GM19239 (cell line): Measurements from ENCODE around the gene RWDD2A.
A peak's percentile ranks its signal among the peaks of the same experiment; 100 is the strongest.

ENCODE experiments used
- DNase-seq: peaks from one replicate; pipeline ENCODE4 v3.0.0; 2011; ENCODE audit warnings: low spot score; ENCODE audit not compliant: insufficient read length
- FAIRE-seq: peaks from 2 replicates; lab custom pipeline; 2011; peaks lifted over from hg19 to GRCh38; lab: Jason Lieb, UNC

RWDD2A gene

DNA sequence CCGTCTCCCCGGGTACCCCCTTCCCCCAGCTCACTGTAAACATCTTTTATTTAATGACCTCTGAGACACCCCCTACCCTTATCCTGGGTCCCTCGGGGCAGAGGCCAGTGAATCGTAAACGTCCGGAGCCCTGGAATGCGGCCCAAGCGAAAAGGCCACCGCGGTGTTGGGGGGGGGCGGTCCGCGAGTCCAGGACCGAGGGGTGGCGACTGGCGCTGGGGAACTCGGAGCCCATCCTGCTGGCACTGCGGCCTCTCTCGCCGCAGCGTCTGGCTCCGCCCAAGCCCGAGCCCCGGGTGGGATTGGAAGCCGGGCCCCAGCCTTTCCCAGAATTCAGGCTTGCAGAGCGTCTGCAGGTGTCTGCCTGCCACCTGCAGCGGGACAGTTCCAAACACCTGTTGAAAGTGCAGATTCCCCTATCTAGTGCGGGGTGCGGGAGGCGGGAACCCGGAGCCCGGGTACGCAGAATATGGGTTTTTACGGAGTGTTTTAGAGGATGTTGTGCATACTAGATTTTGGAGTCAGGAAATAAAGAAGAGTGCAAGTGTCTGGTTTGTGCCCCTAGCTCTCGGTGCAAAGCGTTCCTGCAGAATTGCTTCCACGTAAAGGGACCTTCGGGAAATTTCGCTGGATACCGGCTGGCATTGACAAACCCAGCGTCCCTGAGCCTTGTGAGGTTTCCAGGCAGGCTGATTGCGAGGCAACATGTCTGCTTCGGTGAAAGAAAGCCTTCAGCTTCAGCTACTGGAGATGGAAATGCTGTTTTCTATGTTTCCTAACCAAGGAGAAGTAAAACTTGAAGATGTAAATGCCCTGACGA lies 800 bp downstream of the RWDD2A start:
- no peak for DNase-seq
- no peak for FAIRE-seq

DNA sequence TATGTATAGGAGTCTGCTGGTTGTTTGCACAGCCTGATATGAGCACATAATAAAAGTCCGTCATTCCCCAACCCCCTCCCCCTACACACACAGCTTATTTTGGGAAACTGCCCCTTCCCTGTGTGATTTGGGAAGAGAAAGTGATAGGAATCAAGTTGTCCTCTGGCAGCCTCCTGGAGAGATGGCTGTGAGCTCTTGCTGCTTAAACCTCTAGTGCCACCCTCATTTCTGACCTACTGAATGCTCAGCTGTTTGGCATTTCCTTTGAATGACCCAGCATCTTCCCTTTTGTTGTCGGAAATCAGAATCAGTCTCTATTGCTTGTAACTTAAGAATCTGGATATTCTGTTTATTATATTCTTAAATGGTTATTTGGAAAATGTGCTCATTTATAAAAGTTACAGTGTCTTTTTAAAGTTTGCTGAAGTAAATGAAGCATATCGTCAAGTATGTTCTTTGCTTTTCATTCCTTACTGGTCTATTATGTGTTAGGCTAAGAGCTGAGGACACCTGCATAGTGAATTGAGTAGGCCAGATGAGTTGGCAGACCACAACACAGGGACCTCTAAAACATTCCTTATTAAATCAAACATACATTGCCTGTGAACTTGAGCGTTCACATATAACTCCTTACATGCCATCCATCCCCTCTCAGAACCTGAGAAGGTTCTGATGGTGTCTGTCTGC lies 5.5 kb downstream of the RWDD2A start:
- DNase-seq (no peak), FAIRE-seq (no peak)

GRCh38 chr6:83199173-83199862 lies 6.2 kb downstream of the RWDD2A start:
- FAIRE-seq (no peak), DNase-seq (no peak)

- DNase-seq = no peak
- FAIRE-seq = no peak
These were observed 6.7 kb downstream of the RWDD2A start for GRCh38 chr6:83199863-83200225.

DNA sequence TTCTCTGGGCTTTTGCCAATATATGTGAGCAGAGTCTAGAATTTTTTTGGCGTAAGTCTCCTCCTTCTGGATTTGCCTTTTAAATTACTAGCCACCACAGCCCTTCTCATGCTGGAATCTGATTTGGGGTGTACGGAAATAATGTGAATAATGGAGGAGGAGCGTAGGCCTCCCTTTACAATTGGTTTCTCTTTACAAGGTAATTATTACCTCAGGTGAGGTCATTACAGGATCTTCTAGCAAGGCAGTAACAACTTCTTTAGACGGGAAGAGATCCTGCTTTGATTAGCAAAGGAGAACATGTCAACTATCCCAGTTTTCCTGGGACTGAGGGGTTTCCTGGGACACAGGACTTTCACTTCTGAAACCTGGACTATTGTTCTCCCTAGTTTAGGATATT lies 8.9 kb downstream of the RWDD2A start:
- FAIRE-seq = no peak
- no peak for DNase-seq

DNA sequence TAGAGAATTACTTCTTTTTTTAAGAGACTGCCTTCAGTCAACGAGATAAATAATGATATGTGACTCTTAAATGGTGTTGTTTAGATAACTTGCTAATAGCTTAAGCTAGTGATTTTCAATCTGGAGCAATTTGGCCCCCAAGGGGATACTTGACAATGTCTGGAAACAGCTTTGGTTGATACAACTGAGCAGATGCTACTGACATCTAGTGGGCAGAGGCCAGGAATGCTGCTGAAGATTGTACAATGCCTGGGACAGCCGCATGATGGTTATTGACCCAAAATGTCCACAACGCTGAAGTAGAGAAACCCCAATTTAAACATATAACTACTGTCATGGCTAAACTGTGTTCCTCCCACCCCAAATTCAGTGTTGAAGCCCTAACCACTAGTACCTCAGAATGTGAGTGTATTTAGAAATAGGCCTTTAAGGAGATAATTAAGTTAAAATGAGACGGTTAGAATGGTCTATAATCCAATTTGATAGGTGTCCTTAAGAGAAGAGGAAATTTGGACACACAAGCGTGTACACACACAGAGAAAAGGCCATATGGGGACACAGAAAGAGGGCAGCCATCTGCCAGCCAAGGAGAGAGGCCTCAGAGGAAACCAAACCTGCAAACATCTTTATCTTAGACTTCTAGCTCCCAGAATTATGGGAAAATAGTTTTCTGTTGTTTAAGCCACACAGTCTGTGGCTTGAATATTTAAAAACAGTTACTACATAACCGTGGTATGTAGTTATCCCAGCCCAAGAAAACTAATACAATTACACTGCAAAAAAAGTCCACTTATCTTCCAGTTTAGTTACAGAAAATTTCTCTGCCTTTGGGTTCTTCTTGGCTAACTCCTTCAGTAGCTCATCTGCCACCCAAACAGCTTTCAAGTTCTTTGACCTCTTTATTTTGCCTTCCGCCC lies 22.2 kb downstream of the RWDD2A start:
- DNase-seq = peak; percentile 24
- FAIRE-seq = peak; percentile 94

- no peak for DNase-seq
- no peak for FAIRE-seq
These were observed 23.6 kb downstream of the RWDD2A start for GRCh38 chr6:83216806-83217205.

DNA sequence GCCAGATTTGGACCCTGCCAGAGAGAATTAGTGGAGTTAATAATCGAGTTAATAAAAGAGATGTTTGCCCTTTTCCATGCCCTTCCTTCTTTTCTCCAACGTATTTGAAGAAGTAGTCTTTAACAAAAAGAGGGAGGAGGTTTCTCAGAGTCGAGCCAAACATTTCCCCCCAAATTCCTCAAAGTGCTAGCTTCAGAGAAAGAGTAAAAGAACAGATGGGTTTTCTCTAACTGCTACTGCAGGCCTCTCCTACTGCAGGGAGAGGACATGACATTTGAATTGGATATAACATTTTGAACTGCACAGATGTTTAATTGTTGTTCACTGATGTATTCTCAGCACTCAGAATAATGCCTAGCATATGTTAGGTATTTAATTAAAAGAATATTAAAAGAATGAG lies 25.5 kb downstream of the RWDD2A start:
- DNase-seq = no peak
- FAIRE-seq = no peak

- no peak for FAIRE-seq
These were observed 27.0 kb downstream of the RWDD2A start for GRCh38 chr6:83220121-83220520.

DNA sequence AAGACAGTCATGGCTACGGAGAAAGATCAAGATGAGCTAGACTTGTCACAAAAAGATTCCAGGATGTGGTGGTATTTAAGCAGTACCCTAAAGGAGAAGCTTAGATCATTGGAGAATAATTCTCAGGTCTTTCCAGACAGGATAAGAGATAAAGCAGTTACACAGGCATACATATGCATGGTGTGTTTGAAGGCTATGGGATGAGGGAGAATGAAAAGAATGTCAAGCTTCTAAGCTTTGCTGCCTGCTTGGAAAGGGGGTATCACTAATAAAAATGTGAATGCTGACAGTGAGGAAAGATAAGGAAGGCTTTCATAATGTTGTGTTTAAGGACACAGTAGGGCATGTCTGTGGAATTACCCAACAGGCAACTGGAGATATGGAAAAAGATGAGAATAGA lies 28.1 kb downstream of the RWDD2A start:
- FAIRE-seq = no peak
- DNase-seq = no peak

More at GRCh38 chr6:83220121-83220520, 27.0 kb downstream of the RWDD2A start:
- no peak for DNase-seq

GRCh38 chr6:83221889-83222479 lies 28.8 kb downstream of the RWDD2A start:
- peak; percentile 59 for FAIRE-seq
- DNase-seq = no peak

DNA sequence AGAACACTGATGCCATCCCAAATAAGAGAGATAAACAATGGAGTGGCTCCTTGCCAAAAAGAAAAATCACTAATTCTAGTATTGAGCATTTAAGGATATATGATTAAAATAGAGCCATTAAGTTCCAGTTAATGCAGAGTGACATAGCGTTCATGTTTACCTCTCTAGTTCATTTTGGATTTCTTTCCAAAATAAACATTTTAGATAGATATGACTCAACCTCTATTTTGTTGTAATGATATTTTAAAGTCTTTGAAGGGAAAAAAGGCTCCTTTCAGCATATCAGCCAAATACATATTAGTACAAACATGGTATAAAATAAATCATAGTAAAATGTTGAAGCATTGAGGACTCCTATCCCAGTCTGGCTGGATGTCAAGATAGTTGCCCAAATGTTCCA lies 33.4 kb downstream of the RWDD2A start:
- no peak for FAIRE-seq
- DNase-seq = no peak

DNA sequence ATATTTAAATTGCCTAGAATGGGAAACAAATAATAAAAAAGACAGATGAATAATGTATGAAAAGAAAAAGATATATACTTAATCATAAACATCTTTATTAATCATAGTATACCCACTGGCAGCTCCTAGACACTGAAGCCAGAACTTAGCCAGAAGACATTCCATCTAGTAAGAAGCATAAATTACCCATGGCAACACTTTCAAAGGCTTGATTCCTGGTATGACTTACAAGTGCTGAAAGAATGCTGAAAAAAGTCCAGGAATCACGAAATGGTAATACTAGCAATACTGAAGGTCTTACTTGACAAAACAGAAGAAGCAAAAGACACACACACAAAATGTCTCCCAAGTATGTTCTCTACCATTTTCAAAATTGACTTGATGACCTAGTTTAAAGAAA lies 38.0 kb downstream of the RWDD2A start:
- FAIRE-seq (no peak), DNase-seq (no peak)

DNA sequence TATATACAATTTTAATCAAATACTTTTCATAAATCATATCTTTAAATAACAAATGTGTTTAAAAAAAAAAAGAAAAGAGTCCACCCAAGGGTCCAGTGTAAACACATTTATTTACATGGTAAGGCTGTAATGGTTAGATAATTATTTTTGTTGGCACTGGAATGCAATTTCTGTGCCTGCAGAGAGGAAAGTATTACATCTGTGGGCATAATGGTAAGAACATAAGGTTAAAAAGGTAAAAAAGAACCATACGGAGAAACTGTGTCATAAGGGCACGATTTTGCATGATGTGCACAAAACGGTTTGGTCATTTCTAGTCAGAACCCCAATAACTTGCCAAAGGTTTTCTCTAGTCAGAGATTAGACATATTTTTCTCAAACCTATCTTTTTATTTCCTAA lies 54.3 kb downstream of the RWDD2A start:
- DNase-seq (no peak), FAIRE-seq (no peak)
